ENCODE data around the gene SPTBN4. TPM values are rescaled to one million over a fixed set of nuclear protein-coding genes. Genes with fewer than 3 reads are reported as not detected.

Gene SPTBN4
- total and polyA plus RNA-seq, 2 of the 4 experiments (the other 2 are of a cell fraction): 0.72 to 0.91 TPM

- H2BK120ac ChIP-seq (ENCODE audit: low read depth, low read length): no peak overlapping the region
- no peak overlapping the region for H3K56ac ChIP-seq (ENCODE audit: extremely low read depth, insufficient read depth, low read length)
- H3K79me1 ChIP-seq (ENCODE audit: low read depth in 1 of 2, low read length in 2 of 2): peaks cover 5 to 19% of the 10 kb centered on the region in 2 experiments; a peak in 2 of 4 replicates
- TF ChIP-seq BHLHE40 (IDR thresholded peaks at IDR 0.05; ENCODE audit: low read depth, low read length) (no peak), MAFK (IDR thresholded peaks at IDR 0.05; ENCODE audit: low read depth, low read length) (no peak), RCOR1 (IDR thresholded peaks at IDR 0.05; ENCODE audit: insufficient replicate concordance, low read length) (no peak), ELK1 (IDR thresholded peaks at IDR 0.05; ENCODE audit: borderline replicate concordance, low read depth, low read length) (no peak), POLR2A (IDR thresholded peaks at IDR 0.05; ENCODE audit: low read depth, low read length) (no peak), NFE2L2 (IDR thresholded peaks at IDR 0.05; ENCODE audit: low read depth, low read length) (no peak), RAD21 (IDR thresholded peaks at IDR 0.05; ENCODE audit: low read length) (no peak), FOS (IDR thresholded peaks at IDR 0.05; ENCODE audit: low read depth, low read length) (no peak), MXI1 (IDR thresholded peaks at IDR 0.05; ENCODE audit: borderline replicate concordance, low read depth, low read length) (no peak), SMC3 (IDR thresholded peaks at IDR 0.05; ENCODE audit: low read depth, low read length) (no peak), MAZ (IDR thresholded peaks at IDR 0.05; ENCODE audit: borderline replicate concordance, low read depth, low read length) (no peak), CHD1 (IDR thresholded peaks at IDR 0.05; ENCODE audit: low read depth, low read length) (no peak)
- peaks cover 4% of the 10 kb centered on the region for H3K4me1 ChIP-seq (ENCODE audit: control insufficient read depth, insufficient read depth, low read length)
- no peak overlapping the region for H3K14ac ChIP-seq (replicated peaks; ENCODE audit: low read depth, low read length)
- peaks cover 7% of the 10 kb centered on the region for H3K36me3 ChIP-seq (ENCODE audit: control insufficient read depth, insufficient read depth, low read length)
- no peak overlapping the region for H3K4me3 ChIP-seq (ENCODE audit: insufficient read depth, low read depth, low read length)
- H2BK15ac ChIP-seq (ENCODE audit: low read depth, low read length): no peak overlapping the region
- peaks cover 8% of the 10 kb centered on the region; the same call in 1 of the 2 replicates for H3K9me1 ChIP-seq (ENCODE audit: insufficient read depth, low read length)
- WGBS, 2 experiments (ENCODE audit: extremely low coverage in 2 of 2, insufficient read length in 1 of 2): 73% methylated on average over 5 of the region's 18 CpGs; no CpG with 5 or more reads in 1 of the 2 experiments
- H2AK9ac ChIP-seq (replicated peaks; ENCODE audit: low read depth, low read length, poor library complexity): peak overlapping the region; percentile 76
- no TSS peak for BruUV-seq (replicated peaks)
- H4K20me1 ChIP-seq (ENCODE audit: insufficient read depth, low read length): no peaks in the 10 kb centered on the region
- H3K18ac ChIP-seq (ENCODE audit: low read depth, low read length): no peak overlapping the region
- no peak overlapping the region for H4K91ac ChIP-seq (ENCODE audit: insufficient read depth, low read depth, low read length)
- H3K27me3 ChIP-seq (ENCODE audit: control insufficient read depth, insufficient read depth, low read length): no peaks in the 10 kb centered on the region
- ChIA-PET POLR2A (ENCODE audit: unreplicated experiment) (no interaction called here), CTCF (interaction anchor here (0.6 kb wide), 1 partner anchor 104 kb away, joined by 4 read pairs; no protein-coding TSS in a partner anchor)
- ATAC-seq (ENCODE audit: low read depth) (no peak), DNase-seq (no peak)
- H2BK5ac ChIP-seq (ENCODE audit: low read depth, low read length, poor library complexity, severe bottlenecking): no peak overlapping the region
- H3K27ac ChIP-seq (ENCODE audit: insufficient read depth, low read length): no peak overlapping the region
- H3K9ac ChIP-seq (ENCODE audit: low read depth, low read length): no peak overlapping the region
- no peak overlapping the region for H2BK20ac ChIP-seq (ENCODE audit: low read depth, low read length)
- in situ Hi-C loops (cut with MboI; ENCODE audit: low sequenced_read_pairs) (no loop called here), dilution Hi-C loops (cut with HindIII; ENCODE audit: low sequenced_read_pairs, unreplicated experiment) (no loop called here), intact Hi-C loops (cut with micrococcal nuclease) (no loop called here)
- H4K8ac ChIP-seq (ENCODE audit: low read depth in 2 of 2, low read length in 2 of 2): no peak overlapping the region
- H3K23ac ChIP-seq (ENCODE audit: low read depth, low read length): no peak overlapping the region
- H4K5ac ChIP-seq (ENCODE audit: low read depth, low read length): no peak overlapping the region
- no peaks in the 10 kb centered on the region for H3K9me3 ChIP-seq (ENCODE audit: control insufficient read depth, insufficient read depth, low read length)
- H2AK5ac ChIP-seq (ENCODE audit: low read depth, low read length): no peak overlapping the region
- no peak overlapping the region for H3K4me2 ChIP-seq (ENCODE audit: low read depth, low read length)
- H3K4ac ChIP-seq (ENCODE audit: low read depth, low read length): no peak overlapping the region
- peak overlapping the region; percentile 54 for H2AFZ ChIP-seq (replicated peaks; ENCODE audit: low read length, poor library complexity)
These were observed 108.5 kb downstream of the SPTBN4 start for GRCh38 chr19:40575326-40575725.
